ENCODE measurements around the gene C11orf52.

GRCh38 chr11:111961389-111962300 is 42.9 kb downstream of the C11orf52 start:
- no peak for TF ChIP-seq EZH2 (IDR thresholded peaks at IDR 0.05; ENCODE audit: borderline replicate concordance, insufficient read depth, low read length, poor library complexity, severe bottlenecking)
- no peak for TF ChIP-seq CTCF (IDR thresholded peaks at IDR 0.05; ENCODE audit: poor library complexity, severe bottlenecking)
- TF ChIP-seq REST (IDR thresholded peaks at IDR 0.05; ENCODE audit: borderline replicate concordance) = no peak
- no peak for TF ChIP-seq POLR2AphosphoS5 (IDR thresholded peaks at IDR 0.05)

All from neural cell (in vitro differentiated cells).